Stimulated activated CD4-positive, alpha-beta T cell treated with anti-CD3 and anti-CD28 coated beads, Interleukin-15, amount 100 ng/mL, for 24 hours (primary cell): ENCODE data around the gene TPRX1.
"Not testable (repeated sequence)": the region's sequence is repeated elsewhere in the genome, so short reads cannot be mapped to it uniquely, and the experiment has no call there.

Source experiments
- DNase-seq: peaks from one replicate; pipeline ENCODE4 v3.0.0-alpha.2; 2020

TPRX1 gene

GRCh38 chr19:47804451-47804850 lies at the start of gene TPRX1:
TPRX1 (minus strand) TSS chr19:47804551; CDS start chr19:47804539, 12 bp downstream.
- DNase-seq, result not testable (repeated sequence)

GRCh38 chr19:47853003-47853402 lies 48.7 kb upstream of the TPRX1 start:
- DNase-seq, result no peak

DNA sequence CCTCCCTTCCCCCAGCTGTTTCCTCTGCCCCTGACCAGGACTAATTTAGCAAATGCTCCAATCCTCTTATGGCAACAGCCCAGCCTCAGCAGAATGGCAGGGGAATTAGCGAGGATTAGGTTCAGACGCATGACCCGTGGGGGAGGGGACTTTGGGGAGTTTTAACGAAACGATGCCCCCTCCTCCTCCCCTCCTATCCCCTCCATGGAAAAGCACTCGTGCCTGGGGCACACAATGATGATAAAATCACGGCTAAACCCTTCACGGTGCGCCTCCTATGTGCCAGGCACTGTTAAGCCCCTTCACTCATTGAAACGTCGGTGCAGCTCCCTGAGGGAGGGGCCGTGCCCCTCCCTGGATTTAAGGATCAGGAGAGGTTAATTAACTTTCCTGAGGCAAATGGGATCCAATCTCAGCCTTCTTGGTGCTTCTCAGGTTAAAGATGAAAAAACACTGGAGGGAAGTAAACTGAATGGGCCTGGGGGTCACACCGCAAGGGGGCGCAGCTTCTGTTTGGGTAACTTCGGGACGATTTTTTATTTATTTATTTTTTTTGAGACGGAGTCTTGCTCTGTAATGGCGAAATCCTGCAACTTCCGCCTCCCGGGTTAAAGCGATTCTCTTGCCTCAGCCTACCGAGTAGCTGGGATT lies 44.6 kb upstream of the TPRX1 start:
- peak; percentile 67 for DNase-seq

DNA sequence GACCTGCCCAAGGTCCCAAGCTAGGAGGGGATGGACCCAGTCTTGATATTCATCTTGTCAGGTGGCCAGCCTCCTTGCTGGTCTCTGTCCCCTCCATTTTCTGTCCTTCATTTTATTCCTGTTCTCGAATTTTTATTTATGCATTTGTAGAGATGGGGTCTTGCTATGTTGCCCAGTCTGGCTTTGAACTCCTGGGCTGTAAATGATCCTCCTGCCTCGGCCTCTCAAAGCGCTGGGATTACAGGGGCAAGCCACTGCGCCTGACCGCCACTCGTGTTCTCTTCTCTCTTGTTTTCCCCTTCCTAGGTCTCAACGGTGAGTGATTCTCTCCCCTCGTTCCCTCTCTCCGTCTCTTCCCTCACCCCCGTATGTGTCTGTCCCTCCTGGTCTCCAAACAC lies 44.1 kb upstream of the TPRX1 start:
- no peak for DNase-seq

GRCh38 chr19:47842941-47843340 lies 38.6 kb upstream of the TPRX1 start:
- no peak for DNase-seq

GRCh38 chr19:47839913-47840312 lies 35.6 kb upstream of the TPRX1 start:
- DNase-seq, result no peak

DNA sequence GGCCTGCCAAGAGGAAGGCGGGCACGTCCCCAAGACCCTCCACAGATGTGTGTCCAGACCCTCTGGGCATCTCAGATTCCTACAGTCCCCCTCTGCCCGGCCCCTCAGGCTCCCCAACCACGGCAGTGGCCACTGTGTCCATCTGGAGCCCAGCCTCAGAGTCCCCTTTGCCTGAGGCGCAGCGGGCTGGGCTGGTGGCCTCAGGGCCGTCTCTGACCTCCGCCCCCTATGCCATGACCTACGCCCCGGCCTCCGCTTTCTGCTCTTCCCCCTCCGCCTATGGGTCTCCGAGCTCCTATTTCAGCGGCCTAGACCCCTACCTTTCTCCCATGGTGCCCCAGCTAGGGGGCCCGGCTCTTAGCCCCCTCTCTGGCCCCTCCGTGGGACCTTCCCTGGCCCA lies 35.1 kb upstream of the TPRX1 start:
- DNase-seq, result no peak

DNA sequence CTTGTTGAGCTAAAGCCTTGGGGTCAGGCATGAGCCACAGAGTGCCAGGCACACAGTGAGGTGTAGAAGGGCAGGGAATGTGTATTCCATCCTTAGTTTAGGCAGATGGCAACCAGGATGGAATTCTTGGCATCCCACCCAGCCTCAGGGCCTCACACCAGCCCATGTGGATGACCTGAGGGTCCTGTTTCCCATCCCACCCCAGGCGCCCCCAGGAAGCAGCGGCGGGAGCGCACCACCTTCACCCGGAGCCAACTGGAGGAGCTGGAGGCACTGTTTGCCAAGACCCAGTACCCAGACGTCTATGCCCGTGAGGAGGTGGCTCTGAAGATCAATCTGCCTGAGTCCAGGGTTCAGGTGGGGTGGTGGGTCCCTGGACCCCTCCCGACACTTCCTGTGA lies 31.7 kb upstream of the TPRX1 start:
- no peak for DNase-seq

DNA sequence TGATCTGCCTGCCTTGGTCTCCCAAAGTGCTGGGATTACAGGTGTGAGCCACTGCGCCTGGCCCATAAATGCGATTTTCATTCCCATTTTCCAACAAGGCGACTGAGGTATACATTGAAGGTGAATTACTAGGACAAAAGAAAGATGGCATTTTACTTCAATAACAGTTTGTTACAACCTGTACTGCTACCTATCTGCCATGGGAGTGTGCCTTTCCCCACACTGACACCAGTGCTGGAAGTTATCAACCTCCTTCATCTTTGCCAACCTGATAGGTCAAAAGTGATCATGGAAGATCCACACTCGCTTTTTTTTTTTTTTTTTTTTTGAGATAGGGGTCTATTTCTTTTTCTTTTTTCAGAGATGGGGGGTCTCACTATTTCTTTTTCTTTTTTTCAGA lies 28.4 kb upstream of the TPRX1 start:
- DNase-seq, result no peak

GRCh38 chr19:47826800-47827199 lies 22.4 kb upstream of the TPRX1 start:
- no peak for DNase-seq

- no peak for DNase-seq
Measured at GRCh38 chr19:47824396-47824795, 20.0 kb upstream of the TPRX1 start.

DNA sequence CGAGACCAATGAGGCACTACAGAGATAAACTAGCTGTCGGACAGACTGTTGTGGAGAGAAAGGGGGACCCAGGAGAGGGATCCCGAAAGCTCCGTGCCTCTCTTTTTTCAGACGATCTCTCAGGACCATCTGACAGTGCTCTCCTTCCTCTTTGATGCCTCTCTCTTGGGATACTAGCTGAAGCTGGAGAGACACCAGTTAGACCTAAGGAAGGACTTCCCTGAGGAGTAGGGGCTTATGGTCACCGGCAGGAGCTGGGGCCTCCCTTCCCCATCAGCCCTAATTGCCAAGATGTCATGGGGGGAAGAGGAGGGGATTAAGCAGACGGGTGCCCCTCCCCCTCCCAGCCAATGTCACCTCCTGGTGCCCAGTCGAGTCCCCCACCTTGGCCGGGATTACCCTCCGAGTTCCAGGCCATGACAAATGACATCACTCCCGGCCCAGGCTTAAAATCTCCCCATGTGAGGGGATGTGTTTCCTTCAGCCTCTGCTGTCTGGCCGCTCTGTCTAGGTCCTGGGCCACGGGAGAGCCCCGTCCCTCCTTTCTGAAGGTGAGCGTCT lies 17.2 kb upstream of the TPRX1 start, which contains the start of gene CRX:
Gene CRX, plus strand, starts transcription at position 478 of the 561 bp plus-strand sequence. CDS start 12,507 bp downstream, outside the sequence.
- no peak for DNase-seq

GRCh38 chr19:47820410-47820809 lies 16.1 kb upstream of the TPRX1 start:
- no peak for DNase-seq

DNA sequence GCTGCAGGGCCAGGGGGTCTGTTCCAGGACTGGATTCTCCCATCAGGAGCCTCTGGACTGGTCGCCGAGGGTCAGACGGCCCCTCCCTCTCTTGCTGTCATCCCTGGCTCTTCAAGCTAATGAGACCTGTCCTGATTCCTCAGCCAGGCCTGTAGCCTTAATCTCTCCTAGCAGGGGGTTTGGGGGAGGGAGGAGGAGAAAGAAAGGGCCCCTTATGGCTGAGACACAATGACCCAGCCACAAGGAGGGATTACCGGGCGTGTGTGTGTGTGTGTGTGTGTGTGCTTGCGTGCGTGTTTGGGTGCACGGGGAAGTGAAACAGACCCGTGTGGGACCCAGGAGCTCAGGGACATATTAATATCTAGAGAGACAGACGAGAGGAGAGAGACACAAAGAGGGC lies 15.5 kb upstream of the TPRX1 start:
- DNase-seq, result no peak

DNA sequence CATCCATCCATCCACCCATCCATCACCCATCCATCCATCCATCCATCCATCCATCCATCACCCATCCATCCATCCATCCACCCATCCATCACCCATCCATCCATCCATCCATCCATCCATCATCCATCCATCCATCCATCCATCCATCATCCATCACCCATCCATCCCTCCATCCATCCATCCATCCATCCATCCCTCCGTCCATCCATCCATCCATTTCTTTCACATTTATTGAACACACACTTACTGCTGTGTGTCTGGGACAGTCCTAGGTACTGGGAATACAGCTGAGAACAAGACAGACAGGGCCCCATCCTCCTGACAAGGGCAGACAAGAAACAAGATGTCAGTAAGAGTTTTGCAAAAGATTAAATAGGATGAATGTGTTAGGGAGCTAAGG lies 13.9 kb upstream of the TPRX1 start:
- DNase-seq, result not testable (repeated sequence)

DNA sequence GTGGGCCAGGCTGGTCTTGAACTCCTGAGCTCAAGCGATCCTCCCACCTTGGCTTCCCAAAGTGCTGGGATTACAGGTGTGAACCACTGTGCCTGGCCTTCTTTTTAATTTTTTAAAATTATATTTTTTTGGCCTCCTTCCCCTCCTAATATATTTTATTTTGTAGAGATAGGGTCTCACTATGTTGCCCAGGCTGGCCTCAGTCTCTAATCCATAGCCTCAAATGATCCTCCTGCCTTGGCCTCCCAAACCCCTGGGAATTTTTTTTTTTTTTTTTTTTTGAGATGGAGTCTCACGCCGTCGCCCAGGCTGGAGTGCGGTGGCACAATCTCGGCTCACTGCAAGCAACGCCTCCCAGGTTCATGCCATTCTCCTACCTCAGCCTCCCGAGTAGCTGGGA lies 11.9 kb upstream of the TPRX1 start:
- DNase-seq, result not testable (repeated sequence)

DNA sequence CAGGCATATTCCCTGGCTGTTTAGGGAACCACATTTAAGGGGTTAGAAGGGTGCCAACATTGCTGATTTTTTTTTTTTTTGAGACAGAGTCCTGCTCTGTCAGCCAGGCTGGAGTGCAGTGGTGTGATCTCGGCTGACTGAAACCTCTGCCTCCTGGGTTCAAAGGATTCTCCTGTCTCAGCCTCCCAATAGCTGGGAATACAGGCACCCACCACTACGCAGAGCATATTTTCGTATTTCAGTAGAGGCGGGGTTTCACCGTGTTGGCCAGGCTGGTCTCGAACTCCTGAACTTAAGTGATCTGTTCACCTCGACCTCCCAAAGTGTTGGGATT lies 9.6 kb upstream of the TPRX1 start:
- DNase-seq, result no peak

GRCh38 chr19:47813304-47813994 lies 9.1 kb upstream of the TPRX1 start:
- peak; percentile 88 for DNase-seq

DNA sequence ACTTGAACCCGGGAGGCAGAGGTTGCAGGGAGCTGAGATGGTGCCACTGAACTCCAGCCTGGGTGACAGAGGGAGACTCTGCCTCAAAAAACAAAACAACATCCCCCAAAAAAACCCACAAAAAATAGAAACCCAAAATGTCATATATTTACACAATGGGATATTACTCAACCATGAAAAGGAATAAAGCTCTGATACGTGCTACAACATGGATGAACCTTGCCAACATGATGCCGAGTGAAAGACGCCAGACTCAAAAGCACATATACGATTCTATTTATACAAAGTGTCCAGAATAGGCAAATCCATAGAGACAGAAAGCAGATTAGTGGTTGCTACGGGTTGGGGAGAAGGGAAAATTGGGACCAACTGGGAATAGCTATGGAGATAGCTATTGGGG lies 2.1 kb upstream of the TPRX1 start:
- DNase-seq, result no peak

GRCh38 chr19:47805313-47805712 lies 962 bp upstream of the TPRX1 start:
- DNase-seq, result no peak

GRCh38 chr19:47803671-47804070 lies 680 bp downstream of the TPRX1 start:
- DNase-seq, result not testable (repeated sequence)

DNA sequence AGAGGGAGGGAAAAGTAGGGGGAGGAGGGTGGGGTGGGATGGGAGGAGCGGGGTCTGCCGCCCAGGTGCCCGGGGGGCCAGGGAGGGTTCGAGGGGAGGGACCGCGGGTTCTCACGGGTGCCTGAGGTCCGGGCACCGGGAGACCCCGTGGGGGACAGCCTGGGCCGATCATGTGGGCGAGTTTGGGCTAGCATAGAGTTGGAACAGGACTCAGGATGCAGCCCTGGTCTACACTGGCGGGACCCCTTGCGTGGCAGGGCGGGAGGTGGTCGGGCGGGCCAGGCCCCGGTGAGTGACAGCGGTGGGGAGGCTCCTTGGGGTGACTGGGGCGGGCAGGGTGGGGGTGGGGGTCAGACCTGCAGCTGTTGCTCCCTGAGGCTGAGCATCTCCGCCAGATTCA lies 1.2 kb downstream of the TPRX1 start:
- DNase-seq, result not testable (repeated sequence)

GRCh38 chr19:47802521-47803043 lies 1.8 kb downstream of the TPRX1 start:
- no peak for DNase-seq

GRCh38 chr19:47801270-47801669 lies 3.1 kb downstream of the TPRX1 start:
- no peak for DNase-seq
